HG03342 (cell line): ENCODE results near the gene CCR4.
"Not testable (repeated sequence)": the region's sequence is repeated elsewhere in the genome, so short reads cannot be mapped to it uniquely, and the experiment has no call there.

Source experiments
- ATAC-seq: cut with Tn5 transposase; IDR thresholded peaks from one replicate; pipeline ENCODE4 v1.9.1; 2021; ENCODE audit warnings: mild to moderate bottlenecking, moderate library complexity; ENCODE audit not compliant: unreplicated experiment

Gene CCR4

GRCh38 chr3:32950516-32950915, 928 bp upstream of the CCR4 start:
- ATAC-seq: no peak

GRCh38 chr3:32952369-32953077, 1.1 kb downstream of the CCR4 start:
- no peak for ATAC-seq

GRCh38 chr3:32954506-32954905, 3.1 kb downstream of the CCR4 start:
- ATAC-seq: no peak

- no peak for ATAC-seq
These were observed 5.5 kb downstream of the CCR4 start for GRCh38 chr3:32956750-32957570.

- no peak for ATAC-seq
These were observed 7.1 kb downstream of the CCR4 start for GRCh38 chr3:32958509-32958908.

GRCh38 chr3:32959371-32959770, 7.9 kb downstream of the CCR4 start:
- no peak for ATAC-seq

- ATAC-seq: no peak
These were observed 9.1 kb downstream of the CCR4 start for GRCh38 chr3:32960404-32961170.

- no peak for ATAC-seq
These were observed 9.8 kb downstream of the CCR4 start for GRCh38 chr3:32961189-32961715.

GRCh38 chr3:32963871-32964270, 12.4 kb downstream of the CCR4 start:
- no peak for ATAC-seq

GRCh38 chr3:32964781-32965180, 13.3 kb downstream of the CCR4 start:
- not testable (repeated sequence) for ATAC-seq

- not testable (repeated sequence) for ATAC-seq
These were observed 14.3 kb downstream of the CCR4 start for GRCh38 chr3:32965617-32966213.

- not testable (repeated sequence) for ATAC-seq
These were observed 15.2 kb downstream of the CCR4 start for GRCh38 chr3:32966627-32967026.

- ATAC-seq: no peak
These were observed 16.9 kb downstream of the CCR4 start for GRCh38 chr3:32968166-32968919.

- ATAC-seq: no peak
These were observed 17.5 kb downstream of the CCR4 start for GRCh38 chr3:32968920-32969389.

GRCh38 chr3:32969656-32970055, 18.2 kb downstream of the CCR4 start:
- no peak for ATAC-seq

- ATAC-seq: not testable (repeated sequence)
These were observed 19.8 kb downstream of the CCR4 start for GRCh38 chr3:32971291-32971690.

- ATAC-seq: no peak
These were observed 21.2 kb downstream of the CCR4 start for GRCh38 chr3:32972482-32973146.

- ATAC-seq: peak; percentile 65
These were observed 22.5 kb downstream of the CCR4 start for GRCh38 chr3:32973982-32974381.

GRCh38 chr3:32975891-32976595, 24.6 kb downstream of the CCR4 start:
- no peak for ATAC-seq
